RWPE1 (cell line): ENCODE data around the gene FAM177B.
A peak's percentile ranks its signal among the peaks of the same experiment; 100 is the strongest.

Experiments
- CTCF ChIA-PET: fragments of 350-600 bp; sonication (Branson Sonifier 250); formaldehyde crosslinking; extraction: SDS; loops from one replicate; lab custom pipeline; 2021; lab: Yijun Ruan, JAX
- POLR2A ChIA-PET: fragments of 400-600 bp; formaldehyde crosslinking; extraction: SDS; loops from one replicate; lab custom pipeline; 2020; ENCODE audit warnings: antibody characterized with exemption; ENCODE audit not compliant: low non-redundant PET; lab: Yijun Ruan, JAX
- DNase-seq: peaks from one replicate; pipeline ENCODE4 v3.0.0; 2012; ENCODE audit warnings: low spot score
- H3K27ac ChIP-seq: fragments of 450-650 bp; 2 replicates; pipeline ENCODE4 v1.5.1; 2017
- TF ChIP-seq, protein P1 (sequence below): fragments of 450-650 bp; conservative IDR thresholded peaks from 2 replicates; pipeline ENCODE4 v1.5.1; 2017; ENCODE audit warnings: low read depth, mild to moderate bottlenecking

The FAM177B gene

GRCh38 chr1:222794656-222795474 is 57.9 kb downstream of the FAM177B start:
- TF ChIP-seq, protein P1, sequence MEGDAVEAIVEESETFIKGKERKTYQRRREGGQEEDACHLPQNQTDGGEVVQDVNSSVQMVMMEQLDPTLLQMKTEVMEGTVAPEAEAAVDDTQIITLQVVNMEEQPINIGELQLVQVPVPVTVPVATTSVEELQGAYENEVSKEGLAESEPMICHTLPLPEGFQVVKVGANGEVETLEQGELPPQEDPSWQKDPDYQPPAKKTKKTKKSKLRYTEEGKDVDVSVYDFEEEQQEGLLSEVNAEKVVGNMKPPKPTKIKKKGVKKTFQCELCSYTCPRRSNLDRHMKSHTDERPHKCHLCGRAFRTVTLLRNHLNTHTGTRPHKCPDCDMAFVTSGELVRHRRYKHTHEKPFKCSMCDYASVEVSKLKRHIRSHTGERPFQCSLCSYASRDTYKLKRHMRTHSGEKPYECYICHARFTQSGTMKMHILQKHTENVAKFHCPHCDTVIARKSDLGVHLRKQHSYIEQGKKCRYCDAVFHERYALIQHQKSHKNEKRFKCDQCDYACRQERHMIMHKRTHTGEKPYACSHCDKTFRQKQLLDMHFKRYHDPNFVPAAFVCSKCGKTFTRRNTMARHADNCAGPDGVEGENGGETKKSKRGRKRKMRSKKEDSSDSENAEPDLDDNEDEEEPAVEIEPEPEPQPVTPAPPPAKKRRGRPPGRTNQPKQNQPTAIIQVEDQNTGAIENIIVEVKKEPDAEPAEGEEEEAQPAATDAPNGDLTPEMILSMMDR: no peak
- ChIA-PET POLR2A (no interaction called here), CTCF (interaction anchor here (1.9 kb wide), 1 partner anchor 329 kb away, joined by 6 read pairs; no protein-coding TSS in a partner anchor)
- no peak for DNase-seq
- no peak overlapping the region for H3K27ac ChIP-seq

GRCh38 chr1:222798116-222798515 is 61.1 kb downstream of the FAM177B start:
- no peak overlapping the region for H3K27ac ChIP-seq
- DNase-seq: peak; percentile 38
- ChIA-PET CTCF (interaction anchor here (0.6 to 1.2 kb wide), 3 partner anchors 284 to 295 kb away, joined by 4 to 6 read pairs (median 5); no protein-coding TSS in a partner anchor), POLR2A (interaction anchor here (0.6 kb wide), 1 partner anchor 62 kb away, joined by 3 read pairs; no protein-coding TSS in a partner anchor)
- TF ChIP-seq, protein P1: no peak

GRCh38 chr1:222798975-222799374 is 62.0 kb downstream of the FAM177B start:
- H3K27ac ChIP-seq: no peak overlapping the region
- CTCF ChIA-PET: interaction anchor here (0.5 to 1.2 kb wide), 3 partner anchors 68 to 291 kb away, joined by 4 to 6 read pairs (median 5); no protein-coding TSS in a partner anchor
- no peak for DNase-seq
- POLR2A ChIA-PET: no interaction called here
- TF ChIP-seq, protein P1: no peak
